Upper lobe of left lung (tissue), 4 donors: ENCODE results near the gene CACNA1D.

Source experiments
- EP300 ChIP-seq, 4 donors: sonication (generic); formaldehyde crosslinking; IDR thresholded peaks; one replicate each; pipeline ENCODE4 v1.5.1; 2017; ENCODE audit warnings: antibody characterized with exemption in 4 of 4, control low read depth in 2 of 4
- TF ChIP-seq, protein P1 (sequence below), 6 experiments: fragments of 450-650 bp in 4 of 6; fragments of 200-600 bp in 2 of 6; sonication (generic) in 2 of 6; IDR thresholded peaks; one replicate each; pipeline ENCODE4 v1.5.1; 2016 to 2019; ENCODE audit warnings: antibody characterized with exemption in 6 of 6

DNA sequence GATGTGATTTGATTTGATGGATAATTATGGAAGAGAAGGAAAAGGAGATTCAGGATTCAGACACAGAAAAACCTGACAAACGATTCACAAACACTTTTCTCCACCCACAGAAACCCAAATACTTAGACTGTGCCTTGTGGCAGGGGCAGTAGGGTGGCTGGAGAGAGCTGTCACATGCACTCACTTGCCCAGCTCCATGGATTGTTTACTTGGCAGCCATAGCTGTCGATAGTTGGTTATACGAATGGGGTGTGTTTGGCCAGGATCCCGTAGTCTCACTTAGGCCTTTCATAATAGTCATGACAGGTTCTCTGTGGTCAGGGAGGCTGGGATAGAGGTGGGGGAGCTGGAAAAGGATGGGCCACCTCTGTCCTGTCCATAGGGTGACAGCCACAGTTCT lies 76.9 kb downstream of the CACNA1D start:
- TF ChIP-seq, protein P1, sequence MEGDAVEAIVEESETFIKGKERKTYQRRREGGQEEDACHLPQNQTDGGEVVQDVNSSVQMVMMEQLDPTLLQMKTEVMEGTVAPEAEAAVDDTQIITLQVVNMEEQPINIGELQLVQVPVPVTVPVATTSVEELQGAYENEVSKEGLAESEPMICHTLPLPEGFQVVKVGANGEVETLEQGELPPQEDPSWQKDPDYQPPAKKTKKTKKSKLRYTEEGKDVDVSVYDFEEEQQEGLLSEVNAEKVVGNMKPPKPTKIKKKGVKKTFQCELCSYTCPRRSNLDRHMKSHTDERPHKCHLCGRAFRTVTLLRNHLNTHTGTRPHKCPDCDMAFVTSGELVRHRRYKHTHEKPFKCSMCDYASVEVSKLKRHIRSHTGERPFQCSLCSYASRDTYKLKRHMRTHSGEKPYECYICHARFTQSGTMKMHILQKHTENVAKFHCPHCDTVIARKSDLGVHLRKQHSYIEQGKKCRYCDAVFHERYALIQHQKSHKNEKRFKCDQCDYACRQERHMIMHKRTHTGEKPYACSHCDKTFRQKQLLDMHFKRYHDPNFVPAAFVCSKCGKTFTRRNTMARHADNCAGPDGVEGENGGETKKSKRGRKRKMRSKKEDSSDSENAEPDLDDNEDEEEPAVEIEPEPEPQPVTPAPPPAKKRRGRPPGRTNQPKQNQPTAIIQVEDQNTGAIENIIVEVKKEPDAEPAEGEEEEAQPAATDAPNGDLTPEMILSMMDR (IDR thresholded peaks at IDR 0.05), result no peak
- no peak for TF ChIP-seq EP300 (IDR thresholded peaks at IDR 0.05)
